Immature natural killer cell (primary cell): Measurements from ENCODE around the gene CDON. TPM values are rescaled to one million over a fixed set of nuclear protein-coding genes. Genes with fewer than 3 reads are reported as not detected.

Source experiments
- DNase-seq, 3 donors: peaks; one replicate each; pipeline ENCODE4 v3.0.0; 2022; ENCODE audit warnings: mixed read lengths in 1 of 3
- H3K27ac Mint-ChIP-seq, 6 donors: one replicate each; pipeline ENCODE4 v1.8.0; 2020; ENCODE audit warnings: mixed read lengths in 6 of 6, mild to moderate bottlenecking in 5 of 6, inconsistent platforms in 4 of 6, moderate library complexity in 3 of 6
- H3K27me3 Mint-ChIP-seq, 3 donors: one replicate each; pipeline ENCODE4 v1.8.0; 2020 to 2021; ENCODE audit warnings: low read depth in 3 of 3, mild to moderate bottlenecking in 3 of 3, mixed read lengths in 3 of 3, moderate library complexity in 3 of 3, inconsistent platforms in 1 of 3
- H3K36me3 Mint-ChIP-seq, 3 donors: one replicate each; pipeline ENCODE4 v1.8.0; 2020; ENCODE audit warnings: mixed read lengths in 3 of 3, inconsistent platforms in 2 of 3, mild to moderate bottlenecking in 2 of 3
- H3K4me1 Mint-ChIP-seq, 2 donors: one replicate each; pipeline ENCODE4 v1.8.0; 2020; ENCODE audit warnings: inconsistent platforms in 2 of 2, mild to moderate bottlenecking in 2 of 2, mixed read lengths in 2 of 2, moderate library complexity in 1 of 2
- H3K4me3 Mint-ChIP-seq, 5 donors: one replicate each; pipeline ENCODE4 v1.8.0; 2020; ENCODE audit warnings: mild to moderate bottlenecking in 5 of 5, mixed read lengths in 5 of 5, inconsistent platforms in 3 of 5, moderate library complexity in 3 of 5
- H3K9me3 Mint-ChIP-seq, 6 donors: one replicate each; pipeline ENCODE4 v1.8.0; 2020; ENCODE audit warnings: mild to moderate bottlenecking in 6 of 6, mixed read lengths in 6 of 6, inconsistent platforms in 4 of 6, moderate library complexity in 3 of 6
- polyA plus RNA-seq, 3 donors: library from polyadenylated mRNA; unstranded; fragments of 300-500 nt; fragmentation: Illumina TruSeq; gene quantifications; one replicate each; pipeline ENCODE4 v1.2.3, GENCODE V29; 2021

The CDON gene
- polyA plus RNA-seq, 3 donors from 2014 or later = not detected

GRCh38 chr11:125948278-125949051 is 114.2 kb downstream of the CDON start:
- no peak overlapping the region for H3K27ac Mint-ChIP-seq
- H3K9me3 Mint-ChIP-seq = no peaks in the 10 kb centered on the region
- H3K36me3 Mint-ChIP-seq = no peaks in the 10 kb centered on the region
- no peak for DNase-seq
- no peak overlapping the region for H3K4me3 Mint-ChIP-seq
- peaks cover 1 to 14% (median 2%) of the 10 kb centered on the region in 3 donors for H3K27me3 Mint-ChIP-seq
- H3K4me1 Mint-ChIP-seq = no peaks in the 10 kb centered on the region

GRCh38 chr11:125947419-125948277 is 115.0 kb downstream of the CDON start:
- no peak overlapping the region for H3K4me3 Mint-ChIP-seq
- H3K27ac Mint-ChIP-seq = no peak overlapping the region
- no peaks in the 10 kb centered on the region for H3K36me3 Mint-ChIP-seq
- no peaks in the 10 kb centered on the region for H3K4me1 Mint-ChIP-seq
- no peak for DNase-seq
- no peaks in the 10 kb centered on the region for H3K9me3 Mint-ChIP-seq
- peaks cover 1 to 14% (median 2%) of the 10 kb centered on the region in 3 donors for H3K27me3 Mint-ChIP-seq

GRCh38 chr11:125946712-125947418 is 115.8 kb downstream of the CDON start:
- Mint-ChIP-seq H3K36me3 (no peaks in the 10 kb centered on the region), H3K27me3 (peaks cover 1 to 14% (median 2%) of the 10 kb centered on the region in 3 donors), H3K27ac (no peak overlapping the region), H3K4me1 (no peaks in the 10 kb centered on the region), H3K9me3 (no peaks in the 10 kb centered on the region), H3K4me3 (no peak overlapping the region)
- DNase-seq = no peak

GRCh38 chr11:125945797-125946520 is 116.7 kb downstream of the CDON start, which contains the start of gene VSIG10L2:
TSS of gene VSIG10L2 (plus strand) at chr11:125946044. CDS start at chr11:125946056, 12 bp downstream.
- DNase-seq = no peak
- no peaks in the 10 kb centered on the region for H3K36me3 Mint-ChIP-seq
- no peak within 1 kb of the TSS for H3K27ac Mint-ChIP-seq
- H3K4me3 Mint-ChIP-seq = no peak within 1 kb of the TSS
- peaks cover 1 to 12% (median 2%) of the 10 kb centered on the region in 3 donors for H3K27me3 Mint-ChIP-seq
- H3K9me3 Mint-ChIP-seq = no peaks in the 10 kb centered on the region
- H3K4me1 Mint-ChIP-seq = no peaks in the 10 kb centered on the region

GRCh38 chr11:125945011-125945796 is 117.5 kb downstream of the CDON start:
- Mint-ChIP-seq H3K27ac (no peak overlapping the region), H3K4me1 (no peaks in the 10 kb centered on the region), H3K4me3 (no peak overlapping the region), H3K36me3 (no peaks in the 10 kb centered on the region), H3K9me3 (no peaks in the 10 kb centered on the region), H3K27me3 (peaks cover 1 to 12% (median 2%) of the 10 kb centered on the region in 3 donors)
- no peak for DNase-seq

GRCh38 chr11:125944350-125945010 is 118.2 kb downstream of the CDON start:
- Mint-ChIP-seq H3K36me3 (no peaks in the 10 kb centered on the region), H3K4me3 (no peak overlapping the region), H3K27me3 (peaks cover 1 to 12% (median 2%) of the 10 kb centered on the region in 3 donors), H3K27ac (no peak overlapping the region), H3K9me3 (no peaks in the 10 kb centered on the region), H3K4me1 (no peaks in the 10 kb centered on the region)
- DNase-seq = no peak

GRCh38 chr11:125943661-125944349 is 118.9 kb downstream of the CDON start:
- Mint-ChIP-seq H3K27ac (no peak overlapping the region), H3K36me3 (no peaks in the 10 kb centered on the region), H3K27me3 (peaks cover 1 to 12% (median 2%) of the 10 kb centered on the region in 3 donors), H3K4me1 (no peaks in the 10 kb centered on the region), H3K4me3 (no peak overlapping the region), H3K9me3 (no peaks in the 10 kb centered on the region)
- no peak for DNase-seq

GRCh38 chr11:125942771-125943428 is 119.8 kb downstream of the CDON start:
- Mint-ChIP-seq H3K27ac (no peak overlapping the region), H3K9me3 (no peaks in the 10 kb centered on the region), H3K36me3 (no peaks in the 10 kb centered on the region), H3K27me3 (peaks cover 1 to 12% (median 2%) of the 10 kb centered on the region in 3 donors), H3K4me1 (no peaks in the 10 kb centered on the region), H3K4me3 (no peak overlapping the region)
- no peak for DNase-seq

GRCh38 chr11:125941619-125942611 is 120.8 kb downstream of the CDON start:
- Mint-ChIP-seq H3K4me3 (no peak overlapping the region), H3K9me3 (no peaks in the 10 kb centered on the region), H3K27ac (no peak overlapping the region), H3K4me1 (no peaks in the 10 kb centered on the region), H3K36me3 (no peaks in the 10 kb centered on the region), H3K27me3 (peaks cover 1 to 10% (median 2%) of the 10 kb centered on the region in 3 donors)
- DNase-seq = no peak

- Mint-ChIP-seq H3K4me1 (no peaks in the 10 kb centered on the region), H3K4me3 (no peak overlapping the region)
Observed at GRCh38 chr11:125941267-125941618, 121.4 kb downstream of the CDON start.

GRCh38 chr11:125940145-125940544 is 122.5 kb downstream of the CDON start:
- DNase-seq = no peak
- H3K4me1 Mint-ChIP-seq = no peaks in the 10 kb centered on the region
- H3K27ac Mint-ChIP-seq = no peak overlapping the region
- H3K36me3 Mint-ChIP-seq = no peaks in the 10 kb centered on the region
- no peaks in the 10 kb centered on the region for H3K9me3 Mint-ChIP-seq
- H3K27me3 Mint-ChIP-seq = peaks cover 0 to 10% (median 4%) of the 10 kb centered on the region in 3 donors
- no peak overlapping the region for H3K4me3 Mint-ChIP-seq

More at GRCh38 chr11:125941267-125941618, 121.4 kb downstream of the CDON start:
- no peak overlapping the region for H3K27ac Mint-ChIP-seq
- no peaks in the 10 kb centered on the region for H3K36me3 Mint-ChIP-seq
- no peaks in the 10 kb centered on the region for H3K9me3 Mint-ChIP-seq
- no peak for DNase-seq
- peaks cover 1 to 10% (median 2%) of the 10 kb centered on the region in 3 donors for H3K27me3 Mint-ChIP-seq
